ENCODE measurements around the gene PRR14. TPM values are rescaled to one million over a fixed set of nuclear protein-coding genes. Genes with fewer than 3 reads are reported as not detected.

The PRR14 gene
- total RNA-seq, 1 experiment from 2014 or later: 77.6 TPM

DNA sequence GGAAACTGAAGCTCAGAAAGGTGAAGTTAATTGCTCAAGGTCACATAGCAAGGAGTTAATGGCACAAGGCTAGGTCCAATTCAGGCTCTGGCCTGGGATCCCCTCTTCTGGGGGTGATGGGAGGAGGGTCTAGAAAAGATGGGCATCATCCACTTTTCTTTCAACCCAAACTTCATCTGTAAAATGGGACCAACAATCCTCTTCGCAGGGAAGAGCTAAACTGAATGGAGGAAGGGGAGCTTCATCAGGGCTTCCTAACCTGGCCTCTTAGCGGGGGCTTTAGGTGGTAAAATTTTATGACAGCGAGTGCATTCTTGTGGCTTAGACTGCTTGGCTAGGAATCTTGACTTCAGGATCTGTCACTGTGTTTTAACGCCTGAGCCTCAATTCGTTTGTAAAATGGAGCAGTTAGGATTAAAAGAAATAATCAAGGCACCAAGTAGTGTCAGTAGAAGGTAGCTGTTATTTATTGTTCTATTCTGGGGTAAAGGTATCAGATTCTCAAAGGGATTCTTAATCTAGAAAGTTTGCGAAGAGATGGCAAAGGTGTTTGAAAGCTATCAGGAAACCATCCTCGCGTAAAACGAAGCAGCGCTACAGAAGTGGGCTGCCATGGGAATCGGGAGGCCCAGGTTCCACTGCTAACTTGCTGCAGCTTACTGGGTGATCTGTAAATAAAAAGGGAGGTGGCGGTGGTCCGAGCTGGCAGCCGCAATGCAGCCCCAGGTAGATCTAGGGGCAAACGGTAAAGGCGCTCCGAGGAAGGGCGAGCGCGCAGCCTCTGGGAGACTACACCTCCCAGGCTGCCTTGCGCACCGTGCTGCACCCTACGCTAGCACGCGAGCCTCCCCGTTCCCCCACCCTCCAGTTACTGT, 46.7 kb downstream of the PRR14 start:
- ChIA-PET CTCF (no interaction called here), POLR2A (interaction anchor here (0.6 to 1.4 kb wide), 3 partner anchors 39 to 1101 kb away, joined by 5 to 10 read pairs (median 7); partner anchors contain the start of gene FBRS)
- ATAC-seq (peak; percentile 93), DNase-seq (ENCODE audit: low read depth, low spot score) (peak; percentile 8)
- H3K4me1 ChIP-seq (ENCODE audit: control insufficient read depth, insufficient read depth, low read length): peaks cover 19% of the 10 kb centered on the region
- BruUV-seq (replicated peaks): TSS peak; percentile 96
- H3K36me3 ChIP-seq (ENCODE audit: control insufficient read depth, insufficient read depth, low read length): peaks cover 15% of the 10 kb centered on the region
- H3K9me3 ChIP-seq (ENCODE audit: control insufficient read depth, insufficient read depth, low read depth, low read length): no peaks in the 10 kb centered on the region
- no peaks in the 10 kb centered on the region for H3K27me3 ChIP-seq (ENCODE audit: control insufficient read depth, insufficient read depth, low read length)
- in situ Hi-C loops (cut with HindIII; ENCODE audit: low pct_unique_long_range_greater_than_20kb, low sequenced_read_pairs) (no loop called here), intact Hi-C loops (cut with micrococcal nuclease; ENCODE audit: unreplicated experiment) (no loop called here)
- H3K4me3 ChIP-seq (ENCODE audit: low read depth in 2 of 2, low read length in 2 of 2): peak overlapping the region; percentile 83 to 91
- TF ChIP-seq SIN3A (IDR thresholded peaks at IDR 0.05; ENCODE audit: borderline replicate concordance, insufficient read depth, low read depth, low read length) (no peak), TCF7L2 (IDR thresholded peaks at IDR 0.05; ENCODE audit: low read depth, low read length) (no peak), POLR2AphosphoS5 (IDR thresholded peaks at IDR 0.05; ENCODE audit: low read depth, low read length) (no peak)
- TF ChIP-seq, protein P1, sequence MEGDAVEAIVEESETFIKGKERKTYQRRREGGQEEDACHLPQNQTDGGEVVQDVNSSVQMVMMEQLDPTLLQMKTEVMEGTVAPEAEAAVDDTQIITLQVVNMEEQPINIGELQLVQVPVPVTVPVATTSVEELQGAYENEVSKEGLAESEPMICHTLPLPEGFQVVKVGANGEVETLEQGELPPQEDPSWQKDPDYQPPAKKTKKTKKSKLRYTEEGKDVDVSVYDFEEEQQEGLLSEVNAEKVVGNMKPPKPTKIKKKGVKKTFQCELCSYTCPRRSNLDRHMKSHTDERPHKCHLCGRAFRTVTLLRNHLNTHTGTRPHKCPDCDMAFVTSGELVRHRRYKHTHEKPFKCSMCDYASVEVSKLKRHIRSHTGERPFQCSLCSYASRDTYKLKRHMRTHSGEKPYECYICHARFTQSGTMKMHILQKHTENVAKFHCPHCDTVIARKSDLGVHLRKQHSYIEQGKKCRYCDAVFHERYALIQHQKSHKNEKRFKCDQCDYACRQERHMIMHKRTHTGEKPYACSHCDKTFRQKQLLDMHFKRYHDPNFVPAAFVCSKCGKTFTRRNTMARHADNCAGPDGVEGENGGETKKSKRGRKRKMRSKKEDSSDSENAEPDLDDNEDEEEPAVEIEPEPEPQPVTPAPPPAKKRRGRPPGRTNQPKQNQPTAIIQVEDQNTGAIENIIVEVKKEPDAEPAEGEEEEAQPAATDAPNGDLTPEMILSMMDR (IDR thresholded peaks at IDR 0.05): no peak
- TF ChIP-seq, protein P2, sequence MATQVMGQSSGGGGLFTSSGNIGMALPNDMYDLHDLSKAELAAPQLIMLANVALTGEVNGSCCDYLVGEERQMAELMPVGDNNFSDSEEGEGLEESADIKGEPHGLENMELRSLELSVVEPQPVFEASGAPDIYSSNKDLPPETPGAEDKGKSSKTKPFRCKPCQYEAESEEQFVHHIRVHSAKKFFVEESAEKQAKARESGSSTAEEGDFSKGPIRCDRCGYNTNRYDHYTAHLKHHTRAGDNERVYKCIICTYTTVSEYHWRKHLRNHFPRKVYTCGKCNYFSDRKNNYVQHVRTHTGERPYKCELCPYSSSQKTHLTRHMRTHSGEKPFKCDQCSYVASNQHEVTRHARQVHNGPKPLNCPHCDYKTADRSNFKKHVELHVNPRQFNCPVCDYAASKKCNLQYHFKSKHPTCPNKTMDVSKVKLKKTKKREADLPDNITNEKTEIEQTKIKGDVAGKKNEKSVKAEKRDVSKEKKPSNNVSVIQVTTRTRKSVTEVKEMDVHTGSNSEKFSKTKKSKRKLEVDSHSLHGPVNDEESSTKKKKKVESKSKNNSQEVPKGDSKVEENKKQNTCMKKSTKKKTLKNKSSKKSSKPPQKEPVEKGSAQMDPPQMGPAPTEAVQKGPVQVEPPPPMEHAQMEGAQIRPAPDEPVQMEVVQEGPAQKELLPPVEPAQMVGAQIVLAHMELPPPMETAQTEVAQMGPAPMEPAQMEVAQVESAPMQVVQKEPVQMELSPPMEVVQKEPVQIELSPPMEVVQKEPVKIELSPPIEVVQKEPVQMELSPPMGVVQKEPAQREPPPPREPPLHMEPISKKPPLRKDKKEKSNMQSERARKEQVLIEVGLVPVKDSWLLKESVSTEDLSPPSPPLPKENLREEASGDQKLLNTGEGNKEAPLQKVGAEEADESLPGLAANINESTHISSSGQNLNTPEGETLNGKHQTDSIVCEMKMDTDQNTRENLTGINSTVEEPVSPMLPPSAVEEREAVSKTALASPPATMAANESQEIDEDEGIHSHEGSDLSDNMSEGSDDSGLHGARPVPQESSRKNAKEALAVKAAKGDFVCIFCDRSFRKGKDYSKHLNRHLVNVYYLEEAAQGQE (IDR thresholded peaks at IDR 0.05; ENCODE audit: insufficient read depth in 1 of 2, low read depth in 2 of 2, low read length in 1 of 2): no peak
- H3K27ac ChIP-seq (ENCODE audit: low read length): peak overlapping the region; percentile 97

DNA sequence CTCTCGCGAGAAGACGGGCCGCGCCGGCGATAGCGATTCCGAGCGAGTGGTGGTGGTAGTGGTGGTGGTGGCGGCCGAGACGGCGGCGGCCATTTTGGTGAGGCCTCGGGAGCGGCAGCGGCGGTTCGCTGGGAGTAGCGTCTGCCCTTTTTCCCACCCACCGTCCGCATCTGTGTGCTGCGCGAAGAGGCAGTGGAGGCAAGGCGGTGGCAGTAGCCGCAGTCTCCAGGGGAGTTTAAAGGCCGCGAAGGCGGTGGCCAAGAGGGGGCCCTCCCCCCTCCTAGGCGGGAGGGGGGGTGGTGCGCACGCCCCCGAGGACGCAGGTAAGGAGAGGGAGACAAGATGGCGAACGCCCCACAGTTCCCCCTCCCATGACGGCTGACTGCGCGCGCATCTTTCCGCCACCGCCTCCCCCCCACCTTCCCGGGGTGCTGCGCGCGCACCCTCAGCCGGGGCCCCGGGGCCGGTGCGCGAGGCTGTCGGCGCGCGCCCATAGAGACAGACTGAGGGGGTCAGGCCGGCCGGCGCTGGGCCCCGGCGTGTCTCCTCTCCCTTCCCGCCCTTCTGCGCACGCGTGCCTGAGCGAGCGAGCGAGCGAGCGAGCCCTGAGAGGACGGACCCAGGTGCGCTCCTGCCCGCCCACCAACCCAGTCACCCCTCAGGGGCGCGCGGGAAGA, 47.5 kb downstream of the PRR14 start:
- in situ Hi-C loops (cut with HindIII; ENCODE audit: low pct_unique_long_range_greater_than_20kb, low sequenced_read_pairs): no loop called here
- peak; percentile 83 for TF ChIP-seq POLR2AphosphoS5 (IDR thresholded peaks at IDR 0.05; ENCODE audit: low read depth, low read length)
- TF ChIP-seq, protein P1 (IDR thresholded peaks at IDR 0.05): no peak
- ATAC-seq (peak; percentile 85), DNase-seq (ENCODE audit: low read depth, low spot score) (peak; percentile 86)
- peak overlapping the region; percentile 97 for H3K27ac ChIP-seq (ENCODE audit: low read length)
- CTCF ChIA-PET: no interaction called here
- intact Hi-C loops (cut with micrococcal nuclease; ENCODE audit: unreplicated experiment): no loop called here
- H3K27me3 ChIP-seq (ENCODE audit: control insufficient read depth, insufficient read depth, low read length): no peaks in the 10 kb centered on the region
- peak overlapping the region; percentile 83 to 91 for H3K4me3 ChIP-seq (ENCODE audit: low read depth in 2 of 2, low read length in 2 of 2)
- POLR2A ChIA-PET: interaction anchor here (0.9 to 1.4 kb wide), 3 partner anchors 40 to 64 kb away, joined by 3 to 10 read pairs (median 5); partner anchors contain the start of gene FBRS
- H3K36me3 ChIP-seq (ENCODE audit: control insufficient read depth, insufficient read depth, low read length): peaks cover 15% of the 10 kb centered on the region
- BruUV-seq (replicated peaks): no TSS peak
- H3K9me3 ChIP-seq (ENCODE audit: control insufficient read depth, insufficient read depth, low read depth, low read length): no peaks in the 10 kb centered on the region
- H3K4me1 ChIP-seq (ENCODE audit: control insufficient read depth, insufficient read depth, low read length): peaks cover 19% of the 10 kb centered on the region

All from Panc1 (cell line).